ENCODE data around the gene LIFR.

The LIFR gene

DNA sequence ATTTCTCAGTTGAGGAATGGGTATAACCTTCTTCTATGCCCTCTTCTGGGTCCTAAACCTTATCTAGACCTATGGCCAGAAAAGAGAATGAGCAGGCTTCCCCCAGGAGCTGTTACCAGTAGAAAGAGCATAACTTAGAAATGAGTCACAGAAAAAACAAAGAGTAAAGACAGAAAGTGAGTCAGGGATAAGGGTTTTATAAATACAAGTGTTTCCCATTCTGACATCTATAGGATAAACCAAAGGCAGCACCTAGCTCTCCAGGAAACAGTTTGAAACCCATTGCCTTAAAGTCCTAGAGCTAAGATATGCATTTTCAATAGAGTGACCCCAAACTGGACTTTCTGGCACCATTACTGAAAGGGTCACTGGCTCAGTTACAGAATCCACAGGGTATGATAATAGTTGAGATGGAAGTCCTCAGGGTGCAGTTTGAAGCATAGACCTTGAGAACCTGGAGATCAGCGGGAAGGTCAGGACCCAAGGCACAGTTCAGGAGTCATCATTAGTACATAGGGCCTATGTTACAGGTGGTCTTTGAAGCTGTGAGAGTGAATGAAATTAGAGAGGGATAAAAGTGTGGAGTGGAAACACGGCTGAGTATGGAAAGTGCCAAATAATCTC lies 42.7 kb upstream of the LIFR start:
- Histone ChIP-seq H3K9me3 (ENCODE audit: control insufficient read depth, insufficient read depth, low read depth, low read length) (no peaks in the 10 kb centered on the region), H3K27ac (ENCODE audit: extremely low read depth, low read depth, low read length) (0 out of 2 replicates have a peak overlapping the region, but pooled peaks have one; percentile 21), H3K4me1 (ENCODE audit: control insufficient read depth, insufficient read depth, low read length) (peaks cover 20% of the 10 kb centered on the region), H3K4me3 (ENCODE audit: low read depth, low read length) (no peak overlapping the region), H3K36me3 (ENCODE audit: control insufficient read depth in 2 of 2, insufficient read depth in 1 of 2, low read length in 2 of 2) (no peaks in the 10 kb centered on the region)
- CTCF ChIA-PET: interaction anchor here (0.7 to 1.4 kb wide), 4 partner anchors 57 to 211 kb away, joined by 4 to 7 read pairs (median 4); no protein-coding TSS in a partner anchor
- POLR2A ChIA-PET: interaction anchor here (1.0 kb wide), 1 partner anchor 9 kb away, joined by 3 read pairs; no protein-coding TSS in a partner anchor
- TF ChIP-seq ZXDB (tag by site-specific recombination; IDR thresholded peaks at IDR 0.05) (peak; percentile 48; the same call in 1 of the 2 replicates), EGR2 (tag by site-specific recombination; IDR thresholded peaks at IDR 0.05; ENCODE audit: low read depth) (no peak), ZFP37 (tag by site-specific recombination; IDR thresholded peaks at IDR 0.05) (0 out of 2 replicates have a peak, but pooled peaks have one; percentile 55), ZNF140 (tag by site-specific recombination; IDR thresholded peaks at IDR 0.05) (no peak), SCRT2 (tag by site-specific recombination; IDR thresholded peaks at IDR 0.05) (peak; percentile 43; the same call in 1 of the 2 replicates), MZF1 (tag by site-specific recombination; IDR thresholded peaks at IDR 0.05; ENCODE audit: borderline replicate concordance) (no peak), ZNF311 (tag by site-specific recombination; IDR thresholded peaks at IDR 0.05; ENCODE audit: borderline replicate concordance) (no peak), SP7 (tag by site-specific recombination; IDR thresholded peaks at IDR 0.05) (peak; percentile 65; the same call in 1 of the 2 replicates), BCL11A (tag by site-specific recombination; IDR thresholded peaks at IDR 0.05; ENCODE audit: low read depth) (0 out of 2 replicates have a peak, but pooled peaks have one; percentile 15), ZNF843 (tag by site-specific recombination; IDR thresholded peaks at IDR 0.05) (0 out of 2 replicates have a peak, but pooled peaks have one; percentile 39), ZNF184 (tag by site-specific recombination; IDR thresholded peaks at IDR 0.05) (0 out of 2 replicates have a peak, but pooled peaks have one; percentile 51), PRDM1 (tag by site-specific recombination; IDR thresholded peaks at IDR 0.05) (peak; percentile 56), FEZF1 (tag by site-specific recombination; IDR thresholded peaks at IDR 0.05) (peak; percentile 70), ZNF157 (tag by site-specific recombination; IDR thresholded peaks at IDR 0.05) (no peak), KLF8 (tag by site-specific recombination; IDR thresholded peaks at IDR 0.05) (0 out of 2 replicates have a peak, but pooled peaks have one; percentile 40), ZNF335 (tag by site-specific recombination; conservative IDR thresholded peaks at IDR 0.05) (peak; percentile 60), ZNF138 (tag by site-specific recombination; IDR thresholded peaks at IDR 0.05; ENCODE audit: borderline replicate concordance) (no peak)
- TF ChIP-seq, protein P1, sequence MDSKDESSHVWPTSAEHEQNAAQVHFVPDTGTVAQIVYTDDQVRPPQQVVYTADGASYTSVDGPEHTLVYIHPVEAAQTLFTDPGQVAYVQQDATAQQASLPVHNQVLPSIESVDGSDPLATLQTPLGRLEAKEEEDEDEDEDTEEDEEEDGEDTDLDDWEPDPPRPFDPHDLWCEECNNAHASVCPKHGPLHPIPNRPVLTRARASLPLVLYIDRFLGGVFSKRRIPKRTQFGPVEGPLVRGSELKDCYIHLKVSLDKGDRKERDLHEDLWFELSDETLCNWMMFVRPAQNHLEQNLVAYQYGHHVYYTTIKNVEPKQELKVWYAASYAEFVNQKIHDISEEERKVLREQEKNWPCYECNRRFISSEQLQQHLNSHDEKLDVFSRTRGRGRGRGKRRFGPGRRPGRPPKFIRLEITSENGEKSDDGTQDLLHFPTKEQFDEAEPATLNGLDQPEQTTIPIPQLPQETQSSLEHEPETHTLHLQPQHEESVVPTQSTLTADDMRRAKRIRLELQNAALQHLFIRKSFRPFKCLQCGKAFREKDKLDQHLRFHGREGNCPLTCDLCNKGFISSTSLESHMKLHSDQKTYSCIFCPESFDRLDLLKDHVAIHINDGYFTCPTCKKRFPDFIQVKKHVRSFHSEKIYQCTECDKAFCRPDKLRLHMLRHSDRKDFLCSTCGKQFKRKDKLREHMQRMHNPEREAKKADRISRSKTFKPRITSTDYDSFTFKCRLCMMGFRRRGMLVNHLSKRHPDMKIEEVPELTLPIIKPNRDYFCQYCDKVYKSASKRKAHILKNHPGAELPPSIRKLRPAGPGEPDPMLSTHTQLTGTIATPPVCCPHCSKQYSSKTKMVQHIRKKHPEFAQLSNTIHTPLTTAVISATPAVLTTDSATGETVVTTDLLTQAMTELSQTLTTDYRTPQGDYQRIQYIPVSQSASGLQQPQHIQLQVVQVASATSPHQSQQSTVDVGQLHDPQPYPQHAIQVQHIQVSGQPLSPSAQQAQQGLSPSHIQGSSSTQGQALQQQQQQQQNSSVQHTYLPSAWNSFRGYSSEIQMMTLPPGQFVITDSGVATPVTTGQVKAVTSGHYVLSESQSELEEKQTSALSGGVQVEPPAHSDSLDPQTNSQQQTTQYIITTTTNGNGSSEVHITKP (tag by site-specific recombination; IDR thresholded peaks at IDR 0.05): peak; percentile 42
- TF ChIP-seq, protein P2, sequence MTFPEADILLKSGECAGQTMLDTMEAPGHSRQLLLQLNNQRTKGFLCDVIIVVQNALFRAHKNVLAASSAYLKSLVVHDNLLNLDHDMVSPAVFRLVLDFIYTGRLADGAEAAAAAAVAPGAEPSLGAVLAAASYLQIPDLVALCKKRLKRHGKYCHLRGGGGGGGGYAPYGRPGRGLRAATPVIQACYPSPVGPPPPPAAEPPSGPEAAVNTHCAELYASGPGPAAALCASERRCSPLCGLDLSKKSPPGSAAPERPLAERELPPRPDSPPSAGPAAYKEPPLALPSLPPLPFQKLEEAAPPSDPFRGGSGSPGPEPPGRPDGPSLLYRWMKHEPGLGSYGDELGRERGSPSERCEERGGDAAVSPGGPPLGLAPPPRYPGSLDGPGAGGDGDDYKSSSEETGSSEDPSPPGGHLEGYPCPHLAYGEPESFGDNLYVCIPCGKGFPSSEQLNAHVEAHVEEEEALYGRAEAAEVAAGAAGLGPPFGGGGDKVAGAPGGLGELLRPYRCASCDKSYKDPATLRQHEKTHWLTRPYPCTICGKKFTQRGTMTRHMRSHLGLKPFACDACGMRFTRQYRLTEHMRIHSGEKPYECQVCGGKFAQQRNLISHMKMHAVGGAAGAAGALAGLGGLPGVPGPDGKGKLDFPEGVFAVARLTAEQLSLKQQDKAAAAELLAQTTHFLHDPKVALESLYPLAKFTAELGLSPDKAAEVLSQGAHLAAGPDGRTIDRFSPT (tag by site-specific recombination; IDR thresholded peaks at IDR 0.05): peak; percentile 46; the same call in 1 of the 2 replicates
- TF ChIP-seq, protein P3, sequence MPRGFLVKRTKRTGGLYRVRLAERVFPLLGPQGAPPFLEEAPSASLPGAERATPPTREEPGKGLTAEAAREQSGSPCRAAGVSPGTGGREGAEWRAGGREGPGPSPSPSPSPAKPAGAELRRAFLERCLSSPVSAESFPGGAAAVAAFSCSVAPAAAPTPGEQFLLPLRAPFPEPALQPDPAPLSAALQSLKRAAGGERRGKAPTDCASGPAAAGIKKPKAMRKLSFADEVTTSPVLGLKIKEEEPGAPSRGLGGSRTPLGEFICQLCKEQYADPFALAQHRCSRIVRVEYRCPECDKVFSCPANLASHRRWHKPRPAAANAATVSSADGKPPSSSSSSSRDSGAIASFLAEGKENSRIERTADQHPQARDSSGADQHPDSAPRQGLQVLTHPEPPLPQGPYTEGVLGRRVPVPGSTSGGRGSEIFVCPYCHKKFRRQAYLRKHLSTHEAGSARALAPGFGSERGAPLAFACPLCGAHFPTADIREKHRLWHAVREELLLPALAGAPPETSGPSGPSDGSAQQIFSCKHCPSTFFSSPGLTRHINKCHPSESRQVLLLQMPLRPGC (tag by site-specific recombination; IDR thresholded peaks at IDR 0.05): peak; percentile 64; the same call in 1 of the 2 replicates
- TF ChIP-seq, protein P4, sequence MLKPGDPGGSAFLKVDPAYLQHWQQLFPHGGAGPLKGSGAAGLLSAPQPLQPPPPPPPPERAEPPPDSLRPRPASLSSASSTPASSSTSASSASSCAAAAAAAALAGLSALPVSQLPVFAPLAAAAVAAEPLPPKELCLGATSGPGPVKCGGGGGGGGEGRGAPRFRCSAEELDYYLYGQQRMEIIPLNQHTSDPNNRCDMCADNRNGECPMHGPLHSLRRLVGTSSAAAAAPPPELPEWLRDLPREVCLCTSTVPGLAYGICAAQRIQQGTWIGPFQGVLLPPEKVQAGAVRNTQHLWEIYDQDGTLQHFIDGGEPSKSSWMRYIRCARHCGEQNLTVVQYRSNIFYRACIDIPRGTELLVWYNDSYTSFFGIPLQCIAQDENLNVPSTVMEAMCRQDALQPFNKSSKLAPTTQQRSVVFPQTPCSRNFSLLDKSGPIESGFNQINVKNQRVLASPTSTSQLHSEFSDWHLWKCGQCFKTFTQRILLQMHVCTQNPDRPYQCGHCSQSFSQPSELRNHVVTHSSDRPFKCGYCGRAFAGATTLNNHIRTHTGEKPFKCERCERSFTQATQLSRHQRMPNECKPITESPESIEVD (tag by site-specific recombination; IDR thresholded peaks at IDR 0.05): 0 out of 2 replicates have a peak, but pooled peaks have one; percentile 32
- TF ChIP-seq, protein P5, sequence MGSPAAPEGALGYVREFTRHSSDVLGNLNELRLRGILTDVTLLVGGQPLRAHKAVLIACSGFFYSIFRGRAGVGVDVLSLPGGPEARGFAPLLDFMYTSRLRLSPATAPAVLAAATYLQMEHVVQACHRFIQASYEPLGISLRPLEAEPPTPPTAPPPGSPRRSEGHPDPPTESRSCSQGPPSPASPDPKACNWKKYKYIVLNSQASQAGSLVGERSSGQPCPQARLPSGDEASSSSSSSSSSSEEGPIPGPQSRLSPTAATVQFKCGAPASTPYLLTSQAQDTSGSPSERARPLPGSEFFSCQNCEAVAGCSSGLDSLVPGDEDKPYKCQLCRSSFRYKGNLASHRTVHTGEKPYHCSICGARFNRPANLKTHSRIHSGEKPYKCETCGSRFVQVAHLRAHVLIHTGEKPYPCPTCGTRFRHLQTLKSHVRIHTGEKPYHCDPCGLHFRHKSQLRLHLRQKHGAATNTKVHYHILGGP (tag by site-specific recombination; IDR thresholded peaks at IDR 0.05): peak; percentile 57; the same call in 1 of the 2 replicates
